ENCODE results near the gene HCK.

HCK gene

DNA sequence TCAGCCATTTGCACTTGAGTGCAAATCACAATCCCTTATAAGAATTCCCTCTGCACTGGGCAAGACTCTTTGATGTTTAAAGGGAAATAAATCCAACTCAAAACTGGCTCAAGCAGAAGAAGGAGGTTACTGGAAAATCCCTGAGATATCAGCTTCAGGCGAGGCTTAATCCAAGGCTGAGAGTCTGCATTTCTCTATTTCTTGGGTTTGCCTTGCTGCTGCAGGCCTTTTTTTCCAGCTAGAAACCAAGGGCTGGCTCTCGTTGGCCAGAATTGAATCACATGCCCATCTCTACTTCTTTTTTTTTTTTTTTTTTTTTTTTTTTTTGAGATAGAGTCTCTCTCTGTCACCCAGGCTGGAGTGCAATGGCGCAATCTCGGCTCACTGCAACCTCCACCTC, 11.7 kb downstream of the HCK start:
- FAIRE-seq = no peak

GRCh38 chr20:32064667-32065066, 12.6 kb downstream of the HCK start:
- no peak for FAIRE-seq

DNA sequence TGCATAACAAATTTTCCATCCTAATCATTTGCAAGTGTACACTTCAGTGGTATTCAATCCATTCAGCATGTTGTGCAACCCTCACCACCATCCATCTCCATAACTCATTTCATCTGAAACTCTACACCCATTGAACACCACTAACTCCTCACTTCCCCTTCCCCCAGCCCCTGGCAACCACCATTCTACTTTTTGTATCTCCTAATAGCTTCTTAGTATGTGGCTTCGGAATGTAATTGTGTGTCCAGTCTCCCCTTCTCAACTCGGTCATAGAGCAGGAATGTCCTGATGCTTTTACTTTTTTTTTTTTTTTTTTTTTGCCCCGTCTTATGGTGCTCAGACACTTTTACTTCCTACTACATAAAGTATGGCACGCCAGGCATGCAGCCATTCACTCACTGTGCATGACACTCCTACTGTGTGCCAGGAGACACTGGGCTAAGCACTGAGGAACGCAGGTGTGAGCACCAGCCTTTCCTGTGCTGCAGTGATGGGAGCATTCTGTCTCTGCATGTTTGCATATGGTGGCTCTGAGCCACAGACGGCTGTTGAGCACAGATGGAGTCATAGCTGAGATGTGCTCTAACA, 15.3 kb downstream of the HCK start:
- no peak for FAIRE-seq

- no peak for FAIRE-seq
Measured at GRCh38 chr20:32068174-32068573, 16.1 kb downstream of the HCK start.

GRCh38 chr20:32069711-32070110, 17.7 kb downstream of the HCK start:
- FAIRE-seq = no peak

DNA sequence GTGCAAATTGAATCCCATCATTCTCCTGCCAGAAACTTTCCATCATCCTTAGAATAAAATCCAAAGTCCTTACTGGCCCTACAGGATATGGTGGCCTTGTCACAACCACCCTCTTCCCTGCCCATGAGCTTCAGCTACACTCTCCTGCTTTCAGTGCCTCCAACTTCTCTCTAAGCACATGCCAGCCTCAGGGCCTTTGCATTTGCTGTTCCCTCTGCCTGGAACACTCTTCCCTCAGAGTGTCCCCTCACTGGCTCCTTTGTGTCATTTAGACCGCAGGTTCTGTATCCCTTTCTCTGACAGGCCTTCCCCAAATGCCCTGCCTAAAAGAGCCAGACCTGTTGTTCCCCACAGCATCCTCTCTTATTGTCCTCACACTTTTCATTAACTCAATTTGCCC, 18.2 kb downstream of the HCK start:
- FAIRE-seq = no peak

DNA sequence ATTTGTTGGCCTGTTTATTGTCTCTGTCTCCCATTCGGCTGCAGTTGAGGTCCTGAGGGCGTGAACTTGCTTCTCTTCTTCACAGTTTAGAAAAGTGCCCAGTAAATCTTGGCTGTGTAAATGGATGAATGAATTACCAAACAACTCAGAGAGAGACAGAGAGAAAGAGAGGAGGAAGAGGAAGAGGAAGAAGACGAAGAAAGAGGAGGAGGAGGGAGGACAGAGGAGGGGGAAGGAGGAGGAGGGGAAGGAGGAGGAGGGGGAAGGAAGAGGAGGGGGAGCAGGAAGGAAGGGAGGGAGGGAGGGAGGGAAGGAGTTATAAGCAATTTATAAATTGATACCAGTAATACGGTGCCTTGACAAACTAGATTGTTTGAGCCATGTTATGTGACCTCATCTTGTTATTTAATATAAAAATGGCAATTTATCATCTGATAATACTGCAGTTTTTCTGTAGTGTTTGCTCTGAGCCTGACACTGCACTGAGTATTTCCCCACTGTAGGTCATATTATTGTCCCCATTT, 18.7 kb downstream of the HCK start:
- FAIRE-seq = no peak

DNA sequence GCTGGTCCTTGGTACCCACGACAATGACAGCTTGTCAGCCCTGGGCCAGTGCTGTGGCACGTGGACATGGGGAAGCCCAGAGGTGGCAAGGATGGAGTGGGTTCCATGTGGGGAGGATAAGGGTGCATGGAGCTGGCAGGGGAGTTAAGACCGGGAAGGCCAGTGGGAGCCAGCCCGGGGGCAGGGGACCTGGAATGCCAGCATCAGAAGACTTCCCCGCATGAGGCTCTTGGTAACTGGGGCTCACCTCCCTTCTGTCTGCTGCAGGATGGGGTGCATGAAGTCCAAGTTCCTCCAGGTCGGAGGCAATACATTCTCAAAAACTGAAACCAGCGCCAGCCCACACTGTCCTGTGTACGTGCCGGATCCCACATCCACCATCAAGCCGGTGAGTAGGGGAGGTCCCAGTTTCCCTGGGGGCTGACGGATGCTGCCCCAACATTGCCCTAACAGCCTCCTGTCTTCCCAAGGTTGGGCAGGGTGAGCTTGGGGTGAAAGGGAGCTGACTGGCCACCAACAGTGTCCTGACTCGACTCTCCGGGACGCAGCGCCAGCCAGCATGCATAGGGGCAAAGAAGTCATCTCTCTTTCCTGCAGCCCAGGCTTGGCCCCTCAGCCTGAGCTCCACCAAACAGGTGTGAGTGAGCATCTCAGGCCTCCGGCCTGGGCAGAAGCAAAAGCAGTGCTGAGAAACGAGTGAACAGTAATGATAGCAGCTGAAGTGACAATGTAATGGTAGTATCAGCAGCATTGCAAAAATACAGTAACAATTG, 19.5 kb downstream of the HCK start:
- FAIRE-seq = no peak

- no peak for FAIRE-seq
Measured at GRCh38 chr20:32072168-32072750, 20.2 kb downstream of the HCK start.

DNA sequence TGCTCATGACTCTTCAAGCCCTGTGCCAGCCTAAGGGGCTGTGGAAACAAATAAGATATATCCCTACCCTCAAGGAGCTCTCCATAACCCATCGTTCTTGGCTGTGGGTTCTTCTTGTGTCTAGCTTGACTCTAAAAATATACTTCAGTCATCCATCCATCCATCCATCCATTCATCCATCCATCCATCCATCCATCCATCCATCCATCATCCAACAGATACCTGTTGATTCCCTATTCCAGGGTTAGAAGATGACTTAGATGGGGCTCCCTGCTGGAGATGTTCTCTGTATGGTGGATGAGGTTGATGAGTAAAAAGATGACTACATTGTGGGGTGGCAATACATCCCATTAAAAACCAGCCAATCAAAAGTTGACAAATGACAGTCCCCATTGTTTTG, 23.5 kb downstream of the HCK start:
- no peak for FAIRE-seq

DNA sequence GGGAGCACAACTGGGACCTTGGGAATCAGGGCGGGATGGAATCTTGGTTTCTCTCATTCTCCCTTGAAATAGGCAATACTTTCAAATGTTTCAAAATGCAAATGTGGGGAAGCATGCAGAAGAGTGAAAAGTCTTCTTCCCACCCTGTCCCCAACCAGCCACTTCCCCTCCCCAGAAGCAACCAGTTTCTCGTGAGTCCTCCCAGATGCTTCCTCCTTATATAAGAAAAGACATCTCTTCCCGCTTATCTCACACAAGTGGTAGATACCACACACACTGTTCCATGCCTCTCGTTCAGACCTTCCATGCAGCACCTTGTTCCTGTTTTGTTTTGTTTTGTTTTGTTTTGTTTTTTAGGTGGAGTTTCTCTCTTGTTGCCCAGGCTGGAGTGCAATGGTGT, 25.1 kb downstream of the HCK start:
- FAIRE-seq = no peak

DNA sequence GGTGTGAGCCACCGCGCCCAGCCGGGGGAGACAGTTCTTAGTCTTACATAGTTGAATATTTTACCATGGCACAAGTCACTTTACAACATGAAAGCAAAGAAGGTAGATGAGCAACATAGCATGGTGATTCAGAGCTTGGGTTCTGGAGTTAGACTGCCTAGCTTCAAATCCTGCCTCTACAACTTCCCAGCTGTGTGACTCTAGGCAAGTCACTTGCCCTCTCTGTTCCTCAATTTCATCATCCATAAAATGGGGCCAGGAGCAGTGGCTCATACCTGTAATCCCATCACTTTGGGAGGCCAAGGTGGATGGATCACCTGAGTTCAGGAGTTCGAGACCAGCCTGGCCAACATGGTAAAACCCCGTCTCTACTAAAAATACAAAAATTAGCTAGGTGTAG, 26.3 kb downstream of the HCK start:
- FAIRE-seq = no peak

GRCh38 chr20:32078791-32079190, 26.7 kb downstream of the HCK start:
- FAIRE-seq = no peak

GRCh38 chr20:32079655-32080109, 27.6 kb downstream of the HCK start:
- no peak for FAIRE-seq

- FAIRE-seq = no peak
Measured at GRCh38 chr20:32080783-32081182, 28.7 kb downstream of the HCK start.

DNA sequence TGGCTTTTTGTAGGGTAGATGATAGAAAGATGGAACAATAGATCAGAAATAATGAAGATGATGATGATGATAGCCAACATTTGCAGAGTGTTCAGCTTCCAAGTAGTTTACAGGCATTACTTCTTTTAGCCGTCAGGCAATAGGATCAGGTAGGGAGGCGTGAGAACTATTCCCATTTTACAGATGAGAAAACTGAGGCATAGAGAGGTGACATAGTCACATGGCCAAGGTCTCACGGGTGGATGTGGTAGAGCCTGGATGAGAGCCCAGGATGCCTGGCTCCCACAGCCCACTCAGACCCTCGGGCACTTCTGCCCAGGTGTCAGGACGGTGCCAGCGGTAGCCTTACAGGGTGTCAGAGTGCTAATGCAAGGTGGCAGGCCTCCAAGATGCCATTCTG, 31.4 kb downstream of the HCK start:
- no peak for FAIRE-seq

DNA sequence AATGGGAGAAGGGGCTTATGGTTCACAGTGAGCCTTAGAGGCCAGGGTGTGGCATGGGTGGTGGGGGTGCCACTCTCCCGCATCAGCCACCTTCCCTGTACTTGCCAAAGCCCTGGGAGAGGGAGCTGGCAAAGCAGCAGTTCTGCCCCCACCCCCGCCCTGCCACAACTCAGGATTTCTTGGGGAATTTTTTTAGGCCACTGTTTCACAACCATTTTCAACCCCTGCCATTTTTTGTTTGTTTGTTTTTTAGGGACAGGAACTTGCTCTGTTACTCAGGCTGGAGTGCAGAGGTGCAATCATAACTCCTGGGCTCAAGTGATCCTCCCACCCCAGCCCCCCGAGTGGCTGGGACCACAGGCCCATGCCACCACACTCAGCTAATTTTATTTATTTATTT, 35.0 kb downstream of the HCK start:
- FAIRE-seq = no peak

DNA sequence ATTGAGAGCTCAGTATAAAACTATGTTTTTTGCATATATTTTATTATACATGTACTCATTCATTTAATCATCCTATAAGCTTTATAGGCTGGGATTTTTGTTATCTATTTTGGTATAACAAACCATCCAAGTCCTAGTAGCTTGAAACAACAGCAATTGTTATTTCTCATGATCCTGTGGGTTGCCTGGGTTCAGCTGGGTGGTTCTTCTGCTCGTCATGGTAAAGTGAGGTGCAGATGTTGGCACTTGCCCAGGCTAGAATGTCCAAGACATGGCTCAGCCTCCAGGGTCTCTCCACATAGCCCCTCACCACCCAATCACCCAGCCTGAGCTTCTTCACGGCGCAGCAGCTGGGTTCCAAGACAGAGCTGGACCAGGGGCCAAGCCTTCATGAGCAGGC, 36.7 kb downstream of the HCK start:
- FAIRE-seq = no peak

DNA sequence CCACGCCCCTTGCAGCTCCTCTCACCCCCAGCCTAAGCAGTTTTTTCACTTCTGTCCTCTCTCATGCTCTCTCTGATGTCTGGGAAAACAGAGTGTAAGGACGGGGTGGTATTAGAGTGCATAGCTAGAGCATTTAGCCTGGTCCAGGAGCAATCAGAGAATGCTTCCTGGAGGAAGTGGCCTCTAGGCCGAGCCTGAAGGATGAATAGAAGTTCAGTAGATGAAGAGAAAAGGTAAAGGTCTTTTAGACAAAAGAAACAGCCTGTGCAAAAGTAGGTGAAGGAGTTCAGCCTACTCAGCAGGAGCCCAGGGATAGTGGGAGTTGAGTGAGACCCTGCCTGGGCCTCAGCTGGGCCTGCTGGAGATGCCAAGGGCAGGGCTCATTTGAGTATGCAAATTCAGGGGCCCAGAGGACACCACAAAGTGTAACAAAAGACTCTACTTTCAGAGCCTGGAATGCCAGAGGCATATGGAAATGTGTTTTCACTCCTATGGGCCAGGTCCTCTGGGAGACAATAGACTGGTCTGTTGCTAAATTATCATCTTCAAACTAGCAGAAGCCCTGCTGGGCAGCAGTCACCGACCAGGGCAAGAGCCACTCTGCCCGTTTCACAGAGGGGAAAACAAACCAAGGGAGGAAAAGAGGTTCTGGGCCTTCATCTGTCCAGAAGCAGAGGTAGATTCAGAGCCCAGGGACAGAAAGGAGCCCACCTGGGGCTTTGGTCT, 37.8 kb downstream of the HCK start:
- FAIRE-seq = no peak

DNA sequence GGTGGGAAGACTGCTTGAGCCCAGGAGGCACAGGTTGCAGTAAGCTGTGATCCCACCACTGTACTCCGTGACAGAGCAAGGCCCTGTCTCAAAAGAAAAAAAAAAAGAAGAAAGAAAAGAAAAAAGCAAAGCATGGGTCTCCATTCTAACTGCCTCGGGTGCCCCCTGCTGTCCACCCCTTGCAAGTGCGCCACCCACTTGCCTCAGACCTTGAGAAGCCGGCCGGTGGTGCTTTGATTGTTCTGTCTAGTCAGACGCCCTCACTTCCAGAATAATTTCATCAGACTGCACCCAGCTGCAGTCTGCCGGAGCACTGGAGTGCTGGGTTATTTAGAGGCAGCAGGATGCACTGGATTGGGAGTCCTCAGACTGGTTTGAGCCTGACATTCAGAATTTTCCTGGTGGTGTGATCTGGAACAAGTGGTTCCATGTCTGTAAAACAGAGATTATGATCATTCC, 39.9 kb downstream of the HCK start:
- no peak for FAIRE-seq

- FAIRE-seq = no peak
Measured at GRCh38 chr20:32098786-32099185, 46.7 kb downstream of the HCK start.

DNA sequence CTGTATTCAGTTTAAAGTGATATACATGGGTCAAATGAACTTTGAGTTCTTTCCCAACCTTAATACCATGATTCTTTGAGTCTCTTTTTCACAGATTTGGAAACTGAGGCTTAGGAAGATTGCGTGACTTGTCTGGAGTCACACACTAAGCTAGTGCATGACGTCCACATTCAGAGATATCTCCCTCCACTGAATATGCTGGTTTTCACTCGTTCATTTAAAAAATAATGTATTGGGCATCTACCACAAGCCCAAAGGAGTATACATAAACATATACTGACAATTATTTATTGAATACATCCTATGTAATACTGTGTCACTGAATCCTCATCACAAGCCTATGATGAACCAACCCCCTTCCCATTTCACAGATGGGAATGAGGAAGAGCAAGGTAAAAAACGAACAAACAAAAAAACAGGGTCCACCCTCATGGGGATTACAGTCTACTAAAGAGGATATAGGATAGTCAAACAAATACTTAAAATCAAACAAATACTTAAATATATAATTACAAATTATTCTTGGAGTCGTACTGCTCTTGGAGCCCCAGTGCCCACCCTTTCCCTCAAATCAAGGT, 56.9 kb downstream of the HCK start:
- FAIRE-seq = no peak

All from endometrium (tissue), 2 donors.